IPS DF 4.7 (cell line): ENCODE results near the gene GPR107.
A peak's percentile ranks its signal among the peaks of the same experiment; 100 is the strongest.

ENCODE experiments used
- DNase-seq: peaks from one replicate; pipeline ENCODE4 v3.0.0-alpha.2; 2013; ENCODE audit warnings: low spot score; ENCODE audit errors: extremely low read depth

The GPR107 gene

DNA sequence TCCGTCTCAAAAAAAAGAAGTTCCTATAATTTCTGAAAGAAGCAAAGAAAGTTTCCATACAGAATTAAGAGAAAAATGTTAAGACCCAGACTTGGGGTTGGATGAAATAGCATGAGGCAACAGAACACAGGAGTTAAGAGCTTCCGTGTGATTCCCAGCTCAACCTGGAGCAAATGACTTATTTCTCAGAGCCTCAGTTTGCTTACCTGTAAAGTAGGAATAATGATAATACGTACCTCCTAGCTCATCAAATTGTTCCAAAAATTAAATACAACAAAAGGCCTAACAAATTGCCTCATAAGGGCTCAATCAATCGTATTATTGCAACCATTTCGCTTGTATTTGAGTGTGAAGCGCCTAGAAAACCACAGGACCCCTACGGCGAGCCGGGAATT lies 600 bp upstream of the GPR107 start:
- no peak for DNase-seq

DNA sequence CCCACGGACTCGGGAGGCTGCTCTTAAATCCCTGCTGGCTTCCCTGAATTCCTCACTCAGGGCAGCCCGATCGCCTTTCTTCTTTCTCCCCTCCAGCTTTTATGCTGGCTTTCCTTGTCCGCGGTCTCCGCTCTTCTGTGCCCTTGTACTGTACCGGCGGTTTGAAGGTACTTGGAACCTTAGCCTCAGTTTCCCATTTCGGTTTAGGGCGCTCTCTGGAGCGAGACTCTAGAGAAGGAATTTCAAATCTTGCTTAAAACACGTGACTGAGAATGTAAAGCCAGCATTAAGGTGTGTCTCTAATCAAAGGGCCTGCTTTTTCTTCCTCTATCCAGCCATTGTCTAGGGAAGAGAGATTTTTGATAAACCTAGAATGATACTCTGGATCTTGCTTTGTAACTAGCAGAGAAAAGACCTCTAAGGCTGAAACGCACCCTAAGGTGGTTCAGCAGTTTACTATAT lies 650 bp downstream of the GPR107 start:
- no peak for DNase-seq

DNA sequence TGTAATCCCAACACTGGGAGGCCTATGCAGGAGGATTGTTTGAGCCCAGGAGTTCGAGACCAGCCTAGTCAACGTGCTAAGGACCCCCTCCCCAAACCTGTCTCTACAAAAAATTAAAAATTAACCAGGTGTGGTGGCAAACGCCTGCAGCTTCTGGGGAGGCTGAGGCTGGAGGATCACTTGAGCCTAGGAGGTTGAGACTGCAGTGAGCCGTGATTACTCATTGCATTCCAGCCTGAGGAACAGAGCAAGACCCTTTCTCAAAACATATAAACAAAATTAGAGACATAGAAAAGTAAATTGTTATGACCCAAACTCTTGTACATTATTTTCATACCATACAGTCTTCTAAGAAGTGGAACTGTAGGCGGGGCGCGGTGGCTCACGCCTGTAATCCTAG lies 1.1 kb downstream of the GPR107 start:
- no peak for DNase-seq

DNA sequence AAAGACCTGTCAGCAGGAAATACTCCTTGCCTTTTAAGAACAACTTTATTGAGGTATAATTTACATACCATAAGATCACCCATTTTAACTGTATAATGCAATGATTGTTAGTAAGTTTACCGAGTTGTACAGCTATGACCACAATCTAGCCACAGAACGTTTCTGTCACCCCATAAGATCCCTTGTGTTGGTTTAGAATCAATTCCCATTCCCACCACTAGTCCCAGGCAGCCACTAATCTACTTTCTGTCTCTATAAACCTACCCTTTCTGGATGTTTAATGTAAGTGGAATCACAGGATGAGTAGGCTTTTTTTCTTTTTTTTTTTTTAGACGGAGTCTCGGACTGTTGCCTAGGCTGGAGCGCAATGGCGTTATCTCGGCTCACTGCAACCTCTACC lies 4.4 kb downstream of the GPR107 start:
- DNase-seq, result no peak

DNA sequence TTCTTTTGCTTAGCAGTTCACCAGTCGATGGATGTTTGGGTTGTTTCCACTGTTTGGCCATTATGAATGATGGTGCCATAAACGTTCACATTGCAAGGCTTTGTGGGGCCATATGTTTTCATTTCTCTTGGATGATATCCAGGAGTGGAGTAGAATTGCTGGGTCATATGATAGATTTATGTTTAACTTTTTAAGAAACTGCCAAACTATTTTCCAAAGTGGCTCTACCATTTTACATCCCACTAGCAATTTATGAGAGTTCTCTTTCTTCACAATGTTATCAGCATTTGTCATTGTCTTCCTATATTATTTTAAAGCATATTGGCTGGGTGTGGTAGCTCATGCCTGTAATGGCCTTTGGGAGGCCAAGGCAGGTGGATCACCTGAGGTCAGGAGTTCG lies 5.2 kb downstream of the GPR107 start:
- no peak for DNase-seq

DNA sequence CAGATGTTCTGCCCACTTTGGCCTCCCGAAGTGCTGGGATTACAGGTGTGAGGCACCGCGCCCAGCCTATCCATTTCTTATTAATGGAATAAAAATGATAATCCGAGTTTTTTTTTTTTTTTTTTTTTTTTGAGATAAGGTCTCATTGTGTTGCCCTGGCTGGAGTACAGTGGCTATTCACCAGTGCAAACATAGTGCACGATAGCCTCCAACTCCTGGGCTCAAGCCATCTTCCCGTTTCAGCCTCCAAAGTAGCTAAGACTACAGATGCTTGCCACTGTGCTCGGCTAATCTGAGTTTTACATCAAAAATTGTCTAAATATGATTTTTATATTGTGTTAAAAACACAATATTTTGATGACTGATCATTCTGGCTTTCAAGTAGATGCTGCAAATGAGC lies 6.6 kb downstream of the GPR107 start:
- no peak for DNase-seq

DNA sequence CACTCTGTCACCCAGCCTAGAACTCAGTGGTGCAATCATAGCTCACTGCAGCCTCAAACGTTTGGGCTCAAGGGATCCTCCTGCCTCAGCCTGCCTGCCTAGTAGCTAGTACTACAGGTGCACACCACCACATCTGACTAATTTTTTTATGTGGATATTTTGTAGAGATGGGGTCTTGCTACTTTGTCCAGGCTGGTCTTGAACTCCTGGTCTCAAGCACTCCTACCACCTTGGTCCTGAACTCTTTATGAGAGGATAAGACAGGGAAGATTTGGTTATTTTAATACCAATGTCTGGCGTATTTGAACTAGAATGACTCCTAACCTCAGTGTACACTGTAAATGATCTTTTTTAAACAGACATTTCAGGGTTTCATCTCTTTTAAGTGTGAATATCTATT lies 9.0 kb downstream of the GPR107 start:
- DNase-seq, result no peak

DNA sequence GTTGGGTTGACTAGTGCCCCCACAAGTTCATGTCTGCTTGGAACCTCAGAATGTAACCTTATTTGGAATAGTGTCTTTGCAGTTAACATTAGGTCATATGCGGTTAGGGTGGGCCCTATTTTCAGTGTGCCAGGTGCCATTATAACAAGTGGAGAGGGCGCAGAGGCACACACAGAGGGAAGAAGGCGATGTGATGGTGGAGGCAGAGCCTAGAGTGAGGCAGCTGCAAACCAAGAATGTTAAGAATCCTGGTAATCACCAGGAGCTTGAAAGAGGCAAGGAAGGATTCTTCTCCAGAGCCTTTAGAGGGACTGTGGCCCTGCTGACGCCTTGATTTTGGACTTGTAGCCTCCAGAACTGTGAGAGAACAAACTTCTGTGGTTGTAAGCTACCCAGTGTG lies 10.9 kb downstream of the GPR107 start:
- no peak for DNase-seq

DNA sequence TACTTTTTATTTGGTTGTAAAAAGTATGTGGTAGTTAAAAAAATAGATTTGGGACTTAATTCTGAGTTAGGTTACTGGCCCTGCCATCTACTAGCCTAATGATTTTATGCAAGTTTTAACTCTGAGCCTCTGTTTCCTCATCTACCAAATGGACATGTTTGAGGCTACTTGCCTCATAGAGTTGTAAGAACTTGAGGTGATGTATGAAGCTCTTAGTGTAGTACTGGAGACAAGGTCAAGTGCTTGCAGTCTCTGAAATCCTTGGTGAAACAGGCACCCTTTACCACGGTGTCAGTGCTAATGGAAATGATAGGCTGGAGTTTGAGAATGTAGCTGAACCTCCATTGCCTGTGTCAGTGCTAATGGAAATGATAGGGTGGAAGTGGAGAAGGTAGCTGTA lies 15.3 kb downstream of the GPR107 start:
- no peak for DNase-seq

DNA sequence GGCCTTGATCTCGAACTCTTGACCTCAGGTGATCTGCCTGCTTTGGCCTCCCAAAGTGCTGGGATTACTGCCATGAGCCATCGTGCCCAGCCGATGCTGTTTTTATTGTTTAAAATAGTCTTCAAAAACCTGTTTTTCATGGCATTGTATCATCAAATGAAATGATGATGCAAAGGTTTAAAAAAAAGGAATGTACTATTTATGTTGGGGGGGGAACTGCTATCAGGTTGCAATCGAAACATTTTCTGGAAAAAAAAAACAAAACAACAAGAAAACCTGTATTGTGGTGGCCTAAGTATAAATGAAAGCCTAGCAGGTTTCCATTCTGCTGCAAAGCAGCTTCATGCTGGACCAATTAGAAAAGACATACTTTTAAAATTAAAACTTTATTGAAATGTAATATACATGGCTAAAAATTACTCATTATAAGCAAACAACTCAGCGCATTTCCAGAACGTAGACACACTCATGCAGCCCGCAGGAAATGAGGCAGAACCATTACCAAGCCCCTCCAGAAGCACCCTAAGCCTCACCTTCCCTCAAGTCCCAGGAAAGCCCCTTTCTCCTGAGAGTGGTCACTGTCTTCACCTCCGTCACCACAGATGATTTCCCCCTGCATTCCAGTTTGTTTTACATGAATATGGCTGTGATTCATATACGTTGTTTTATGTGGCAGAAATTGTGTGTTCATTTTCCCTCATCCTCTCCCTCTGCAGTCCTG lies 19.0 kb downstream of the GPR107 start:
- DNase-seq, result no peak

DNA sequence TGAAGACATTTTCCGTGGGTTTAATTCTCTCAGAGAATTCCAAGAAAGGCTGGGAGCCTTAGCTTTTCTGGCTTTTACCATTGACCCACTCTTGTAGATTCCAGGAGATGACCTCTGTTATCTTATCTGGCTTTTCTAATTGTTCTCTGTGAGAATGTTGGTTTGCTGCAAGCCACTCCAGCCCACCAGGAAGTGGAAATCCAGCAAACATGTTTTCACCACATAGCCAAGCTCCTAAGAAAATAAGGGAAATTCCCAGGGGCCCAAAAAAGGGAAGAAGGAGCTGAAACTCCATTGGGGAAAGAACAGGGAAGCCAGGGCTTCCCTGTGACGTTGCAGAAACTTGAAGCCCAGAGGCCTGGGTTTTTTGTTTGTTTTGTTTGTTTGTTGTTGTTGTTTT lies 19.7 kb downstream of the GPR107 start:
- no peak for DNase-seq

DNA sequence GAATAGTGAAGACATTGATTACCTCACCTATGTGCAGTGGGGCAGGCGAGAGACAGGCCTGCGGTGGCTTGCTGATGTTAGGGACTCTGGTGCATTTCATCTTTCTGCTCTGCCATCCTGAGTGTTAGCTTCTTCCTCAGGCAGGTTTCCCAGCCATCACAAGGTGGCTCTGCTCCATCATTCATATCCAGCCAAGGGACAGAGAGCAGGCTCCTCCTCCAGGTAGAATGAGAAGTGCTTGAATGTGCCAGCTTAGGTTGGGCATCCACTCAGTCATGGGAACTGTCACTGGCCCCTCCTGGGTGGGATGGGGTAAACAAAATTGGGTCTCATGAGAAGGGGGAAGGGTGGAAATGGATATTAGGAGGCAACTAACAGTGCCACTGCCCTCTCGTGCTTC lies 24.8 kb downstream of the GPR107 start:
- DNase-seq, result no peak

DNA sequence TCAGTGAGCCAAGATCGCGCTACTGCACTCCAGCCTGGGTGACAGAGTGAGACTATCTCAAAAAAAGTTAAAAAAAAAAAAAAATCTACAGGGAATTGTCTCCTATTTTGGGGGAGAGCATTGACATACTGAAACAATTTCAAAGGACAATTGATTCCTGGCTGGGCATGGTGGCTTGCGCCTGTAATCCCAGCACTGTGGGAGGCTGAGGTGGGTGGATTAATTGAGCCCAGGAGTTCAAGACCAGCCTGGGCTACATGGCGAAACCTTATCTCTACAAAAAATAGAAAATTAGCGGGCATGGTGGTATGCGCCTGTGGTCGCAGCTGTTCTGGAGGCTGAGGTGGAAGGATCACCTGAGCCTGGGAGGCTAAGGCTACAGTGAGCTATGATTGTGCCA lies 30.6 kb downstream of the GPR107 start:
- DNase-seq, result no peak

DNA sequence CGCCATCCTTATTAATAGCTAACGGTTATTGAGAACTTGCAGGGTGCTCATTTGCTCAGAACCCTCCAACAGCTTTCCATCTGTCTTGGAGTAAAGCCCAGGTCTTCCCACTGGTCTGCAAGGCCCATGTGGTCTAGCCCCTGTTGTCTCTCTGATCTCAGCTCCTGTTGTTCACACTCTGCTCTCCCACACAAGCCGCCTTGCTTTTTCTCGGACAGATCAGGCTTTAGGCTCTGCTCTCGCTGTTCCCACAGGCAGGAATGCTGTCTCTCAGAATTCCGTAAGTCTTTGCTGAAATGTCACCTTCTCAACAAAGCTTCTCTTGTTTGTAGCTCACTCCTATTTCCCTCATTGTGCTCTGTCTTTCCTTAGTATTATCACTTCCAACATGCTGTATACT lies 34.3 kb downstream of the GPR107 start:
- no peak for DNase-seq

DNA sequence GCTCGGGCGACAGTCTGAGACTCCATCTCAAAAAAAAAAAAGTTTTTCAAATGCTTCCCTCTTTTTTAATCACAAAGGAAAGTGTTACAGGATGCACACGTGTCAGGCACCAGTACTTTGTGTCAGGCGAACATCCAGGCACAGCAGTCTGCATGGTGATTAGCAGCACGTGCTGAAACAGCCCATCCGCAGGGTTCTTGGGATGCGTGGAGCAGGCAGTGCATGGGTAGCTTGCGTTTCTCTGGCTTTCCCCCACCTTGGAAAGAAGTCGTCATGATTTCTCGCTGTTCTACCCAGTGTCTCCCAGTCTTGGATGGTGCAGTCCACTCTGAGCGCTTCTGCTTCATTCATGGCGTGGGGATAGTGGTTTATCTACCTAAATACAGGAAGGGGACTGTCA lies 35.4 kb downstream of the GPR107 start:
- no peak for DNase-seq

DNA sequence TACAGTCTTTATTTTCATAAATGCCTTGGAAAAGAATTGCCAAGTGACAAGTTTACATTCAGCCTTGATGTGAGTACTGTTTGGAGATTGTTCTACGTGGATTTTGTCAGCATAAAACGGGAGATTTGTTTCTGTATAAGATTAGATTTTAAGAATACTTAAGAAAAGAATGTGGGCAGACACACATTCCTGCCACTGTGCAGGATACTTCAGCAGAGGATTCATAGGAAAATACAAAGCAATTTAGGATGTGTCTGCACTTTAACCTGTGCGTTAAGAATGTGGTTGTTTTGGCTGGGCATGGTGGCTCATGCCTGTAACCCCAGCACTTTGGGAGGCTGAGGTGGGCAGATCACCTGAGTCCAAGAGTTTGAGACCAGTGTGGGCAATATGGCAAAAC lies 37.2 kb downstream of the GPR107 start:
- DNase-seq, result no peak

DNA sequence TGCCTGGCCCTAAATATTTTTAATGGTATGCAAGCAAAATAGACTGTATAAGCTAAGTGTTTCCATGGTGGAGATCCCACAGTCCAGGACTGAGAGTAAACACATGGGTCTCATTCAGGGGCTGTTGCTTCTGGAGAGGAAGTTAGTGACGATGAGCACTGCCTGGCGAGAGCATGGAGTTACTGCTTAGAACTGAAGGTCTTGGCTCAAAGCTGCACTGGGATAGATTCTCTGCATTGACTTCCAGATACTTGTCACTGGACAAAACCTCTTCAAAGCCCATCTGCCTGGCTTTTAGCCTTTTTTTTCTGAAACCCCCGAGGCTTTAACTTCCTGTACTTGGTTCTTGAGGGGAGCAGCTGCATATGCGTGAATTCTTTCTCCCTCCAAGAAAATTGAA lies 39.2 kb downstream of the GPR107 start:
- DNase-seq, result no peak

DNA sequence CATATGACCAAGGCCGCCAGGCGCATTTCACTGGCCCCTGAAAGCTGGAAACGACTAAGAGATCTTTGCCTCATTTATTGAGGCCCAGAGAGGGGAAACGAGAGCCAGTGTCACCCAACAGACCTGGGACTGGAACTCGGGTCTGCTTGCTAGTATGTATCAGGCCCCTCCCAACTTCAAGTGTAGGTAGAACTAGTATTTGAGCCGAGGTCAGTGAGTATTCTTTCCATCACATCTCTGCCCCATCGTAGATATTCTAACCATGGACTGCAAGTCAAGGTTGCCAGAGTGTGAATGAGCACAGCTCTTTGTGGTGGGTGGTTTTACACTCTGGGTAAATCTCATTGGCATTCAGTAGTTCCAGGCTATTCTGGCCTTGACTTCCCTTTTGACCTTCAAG lies 42.2 kb downstream of the GPR107 start:
- DNase-seq, result no peak

DNA sequence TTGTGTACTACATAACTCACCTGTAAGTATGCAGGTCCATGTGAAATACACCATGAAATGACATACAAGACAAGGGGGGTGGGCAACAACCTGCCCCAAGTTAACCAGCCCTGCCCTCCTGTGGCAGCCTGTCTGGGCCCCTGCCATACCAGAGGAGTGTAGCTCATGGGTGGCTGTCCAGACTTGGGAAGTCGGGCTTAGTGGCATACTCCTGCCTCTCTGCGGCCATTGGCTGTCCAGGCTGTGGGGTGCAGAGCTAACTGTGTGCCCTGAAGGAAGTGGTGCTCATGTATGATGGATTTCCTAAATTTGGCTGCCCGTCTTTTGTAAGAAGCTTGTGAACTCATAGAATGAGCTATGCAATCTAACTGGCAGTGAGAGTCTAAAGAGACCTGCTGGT lies 47.0 kb downstream of the GPR107 start:
- no peak for DNase-seq

DNA sequence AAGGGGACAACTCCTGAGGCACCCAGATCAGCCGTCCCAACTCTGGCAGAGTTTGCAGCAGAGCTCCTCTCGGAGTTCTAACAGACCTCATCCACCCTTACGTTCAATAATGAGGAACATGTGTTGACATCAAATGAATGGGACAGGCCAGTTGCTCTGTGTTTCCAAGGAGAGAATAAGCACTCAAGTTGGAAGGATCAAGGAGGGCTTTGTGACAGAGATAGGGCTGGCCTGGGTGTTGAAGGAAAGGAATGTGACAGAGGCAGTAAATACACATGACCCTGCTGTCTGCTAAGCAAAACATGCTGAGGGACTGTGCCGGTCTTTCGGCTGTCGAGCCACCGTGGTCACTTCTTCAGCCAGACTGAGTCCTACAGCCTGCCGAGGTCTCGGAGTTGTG lies 48.2 kb downstream of the GPR107 start:
- DNase-seq, result no peak

DNA sequence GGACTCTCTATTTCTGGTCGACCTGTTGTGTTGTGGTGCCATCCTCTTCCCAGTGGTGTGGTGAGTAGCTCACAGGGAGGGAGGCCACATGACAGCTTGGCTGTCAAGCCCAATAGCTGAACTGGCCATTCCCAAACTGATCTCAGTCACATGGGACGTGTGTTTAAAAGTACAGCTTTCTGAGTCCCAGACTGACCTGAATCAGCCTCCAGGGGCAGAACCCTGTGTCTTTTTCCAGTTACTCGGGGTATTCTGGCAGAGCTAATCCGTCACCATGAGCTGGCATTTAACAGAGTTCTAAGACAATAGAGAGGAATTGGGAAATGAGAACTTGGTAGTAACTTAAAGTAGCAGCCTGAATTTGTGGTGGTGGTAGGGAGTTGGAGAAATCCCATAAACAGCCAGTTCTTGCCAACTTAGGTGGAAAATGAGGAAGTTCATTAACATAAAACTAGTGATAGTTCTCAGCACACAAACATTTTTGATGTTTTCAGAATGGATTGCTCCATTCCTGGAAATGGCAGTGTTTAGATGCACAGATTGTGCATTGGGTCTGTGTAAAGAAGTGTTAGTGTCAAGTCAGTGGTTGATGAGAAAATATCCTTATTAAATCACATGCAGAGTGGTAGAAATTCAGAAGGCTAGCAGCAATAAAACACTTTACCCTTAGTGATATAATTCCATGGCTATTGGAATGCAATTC lies 50.9 kb downstream of the GPR107 start:
- DNase-seq, result no peak

DNA sequence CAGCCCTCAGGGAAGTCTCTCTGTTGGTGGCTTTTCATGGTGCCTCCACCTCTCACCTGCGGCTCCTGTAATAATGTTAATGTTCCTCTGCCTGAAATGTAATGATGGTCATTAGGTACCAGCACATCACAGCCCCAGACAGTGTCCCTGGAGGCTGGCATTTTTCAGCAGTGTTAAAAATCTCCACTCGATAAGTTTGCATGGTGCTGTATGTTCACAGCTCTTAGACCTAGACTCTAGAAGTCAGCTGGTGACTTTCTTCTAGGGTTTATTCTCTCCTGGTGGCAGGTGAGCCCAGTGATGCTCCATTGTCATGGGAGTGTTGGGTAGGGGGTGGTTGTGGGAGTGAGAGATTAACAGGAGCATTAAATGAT lies 53.1 kb downstream of the GPR107 start:
- DNase-seq, result no peak

DNA sequence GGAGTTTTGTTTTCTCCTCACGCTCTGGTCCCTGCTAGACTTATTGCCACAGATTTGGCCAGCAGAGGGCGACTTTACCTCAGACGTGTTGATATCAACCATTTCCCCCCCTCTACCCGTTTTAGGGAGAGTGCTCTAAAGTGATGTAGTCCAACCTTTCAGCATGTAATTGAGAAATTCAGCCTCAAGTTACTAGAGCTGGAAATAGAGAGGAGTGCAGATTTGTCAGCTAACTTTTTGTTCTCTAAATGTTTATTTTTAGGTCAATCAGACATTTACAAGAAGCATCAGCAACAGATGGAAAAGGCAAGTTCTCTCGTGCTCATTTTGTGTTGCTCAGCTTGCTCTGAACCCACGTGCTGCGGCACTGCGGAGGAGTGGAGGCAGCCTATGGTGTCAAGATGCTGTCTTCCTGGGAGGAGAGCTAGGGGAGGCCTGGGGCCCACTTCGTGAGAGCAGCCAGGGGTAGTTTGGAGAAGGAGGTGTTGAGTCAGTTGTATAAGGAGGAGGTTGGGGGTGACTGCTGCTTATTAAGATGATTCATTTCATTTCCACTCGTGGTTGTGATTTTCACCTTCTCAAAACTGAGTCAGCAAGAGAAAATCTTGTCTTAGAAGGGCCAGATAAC lies 53.6 kb downstream of the GPR107 start:
- peak; percentile 53 for DNase-seq
